ENCODE data around the gene KCNJ14. TPM values are rescaled to one million over a fixed set of nuclear protein-coding genes. Genes with fewer than 3 reads are reported as not detected.

Gene KCNJ14
- total RNA-seq, 4 donors from 2014 or later: 0.88 to 2.0 (median 1.8) TPM

DNA sequence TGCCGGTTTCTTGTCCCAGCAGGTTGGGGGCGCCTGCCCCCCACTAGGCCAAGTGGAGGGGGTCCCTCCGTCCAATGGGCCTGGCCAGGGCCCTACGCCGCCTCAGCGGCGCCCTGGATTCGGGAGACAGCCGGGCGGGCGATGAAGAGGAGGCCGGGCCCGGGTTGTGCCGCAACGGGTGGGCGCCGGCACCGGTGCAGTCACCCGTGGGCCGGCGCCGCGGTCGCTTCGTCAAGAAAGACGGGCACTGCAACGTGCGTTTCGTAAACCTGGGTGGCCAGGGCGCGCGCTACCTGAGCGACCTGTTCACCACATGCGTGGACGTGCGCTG is 6.2 kb downstream of the KCNJ14 start:
- TF ChIP-seq POLR2A (IDR thresholded peaks at IDR 0.05): no peak
- TF ChIP-seq, protein P1, sequence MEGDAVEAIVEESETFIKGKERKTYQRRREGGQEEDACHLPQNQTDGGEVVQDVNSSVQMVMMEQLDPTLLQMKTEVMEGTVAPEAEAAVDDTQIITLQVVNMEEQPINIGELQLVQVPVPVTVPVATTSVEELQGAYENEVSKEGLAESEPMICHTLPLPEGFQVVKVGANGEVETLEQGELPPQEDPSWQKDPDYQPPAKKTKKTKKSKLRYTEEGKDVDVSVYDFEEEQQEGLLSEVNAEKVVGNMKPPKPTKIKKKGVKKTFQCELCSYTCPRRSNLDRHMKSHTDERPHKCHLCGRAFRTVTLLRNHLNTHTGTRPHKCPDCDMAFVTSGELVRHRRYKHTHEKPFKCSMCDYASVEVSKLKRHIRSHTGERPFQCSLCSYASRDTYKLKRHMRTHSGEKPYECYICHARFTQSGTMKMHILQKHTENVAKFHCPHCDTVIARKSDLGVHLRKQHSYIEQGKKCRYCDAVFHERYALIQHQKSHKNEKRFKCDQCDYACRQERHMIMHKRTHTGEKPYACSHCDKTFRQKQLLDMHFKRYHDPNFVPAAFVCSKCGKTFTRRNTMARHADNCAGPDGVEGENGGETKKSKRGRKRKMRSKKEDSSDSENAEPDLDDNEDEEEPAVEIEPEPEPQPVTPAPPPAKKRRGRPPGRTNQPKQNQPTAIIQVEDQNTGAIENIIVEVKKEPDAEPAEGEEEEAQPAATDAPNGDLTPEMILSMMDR (IDR thresholded peaks at IDR 0.05): no peak
- no peak overlapping the region for H3K4me3 ChIP-seq
- H3K27me3 ChIP-seq: no peaks in the 10 kb centered on the region
- H3K36me3 ChIP-seq: peaks cover 0 to 3% (median 0%) of the 10 kb centered on the region in 3 donors
- no peak overlapping the region for H3K27ac ChIP-seq
- H3K9me3 ChIP-seq: no peaks in the 10 kb centered on the region
- no peaks in the 10 kb centered on the region for H3K4me1 ChIP-seq
- DNase-seq: no peak

DNA sequence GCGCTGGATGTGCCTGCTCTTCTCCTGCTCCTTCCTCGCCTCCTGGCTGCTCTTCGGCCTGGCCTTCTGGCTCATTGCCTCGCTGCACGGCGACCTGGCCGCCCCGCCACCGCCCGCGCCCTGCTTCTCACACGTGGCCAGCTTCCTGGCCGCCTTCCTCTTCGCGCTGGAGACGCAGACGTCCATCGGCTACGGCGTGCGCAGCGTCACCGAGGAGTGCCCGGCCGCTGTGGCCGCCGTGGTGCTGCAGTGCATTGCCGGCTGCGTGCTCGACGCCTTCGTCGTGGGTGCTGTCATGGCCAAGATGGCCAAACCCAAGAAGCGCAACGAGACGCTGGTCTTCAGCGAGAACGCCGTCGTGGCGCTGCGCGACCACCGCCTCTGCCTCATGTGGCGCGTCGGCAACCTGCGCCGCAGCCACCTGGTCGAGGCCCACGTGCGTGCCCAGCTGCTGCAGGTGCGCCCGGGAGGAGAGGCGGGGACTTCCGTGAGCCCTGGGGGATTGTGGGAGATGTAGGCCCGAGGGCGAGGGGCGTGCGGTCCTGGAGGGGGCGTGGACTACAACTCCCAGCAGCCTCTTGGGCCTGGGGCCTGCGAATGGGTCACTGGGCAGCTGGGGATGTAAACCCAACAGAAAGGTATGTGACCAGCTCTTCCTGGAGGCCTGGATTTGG is 6.7 kb downstream of the KCNJ14 start:
- H3K4me3 ChIP-seq: no peak overlapping the region
- H3K9me3 ChIP-seq: no peaks in the 10 kb centered on the region
- no peaks in the 10 kb centered on the region for H3K36me3 ChIP-seq
- H3K27ac ChIP-seq: no peak overlapping the region
- TF ChIP-seq, protein P1 (IDR thresholded peaks at IDR 0.05): no peak
- no peak for TF ChIP-seq POLR2A (IDR thresholded peaks at IDR 0.05)
- H3K4me1 ChIP-seq: no peaks in the 10 kb centered on the region
- no peak for DNase-seq
- H3K27me3 ChIP-seq: no peaks in the 10 kb centered on the region

DNA sequence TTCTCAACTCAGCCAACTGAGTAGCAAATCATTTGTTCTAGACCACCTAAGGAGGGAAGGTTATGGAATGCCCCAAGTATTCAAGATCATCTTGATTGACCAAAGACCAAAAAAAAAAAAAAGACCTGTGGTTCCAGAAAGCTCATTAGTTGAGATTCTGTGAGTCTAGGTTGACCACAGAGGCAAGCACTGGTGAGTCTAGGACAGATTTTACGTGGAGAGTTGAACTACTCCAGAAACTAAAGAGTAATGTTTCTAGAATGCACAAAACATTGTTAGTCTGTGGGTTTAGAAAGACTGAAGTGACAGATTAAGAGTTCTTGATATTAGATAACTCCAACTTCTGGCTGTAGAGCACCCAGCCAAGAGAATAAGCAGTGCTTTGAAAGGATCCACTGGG is 9.8 kb downstream of the KCNJ14 start:
- no peaks in the 10 kb centered on the region for H3K27me3 ChIP-seq
- peaks cover 0 to 9% (median 5%) of the 10 kb centered on the region in 4 donors for H3K4me1 ChIP-seq
- no peak for DNase-seq
- no peaks in the 10 kb centered on the region for H3K9me3 ChIP-seq
- no peak overlapping the region for H3K27ac ChIP-seq
- H3K4me3 ChIP-seq: no peak overlapping the region
- TF ChIP-seq, protein P1 (IDR thresholded peaks at IDR 0.05): no peak
- no peak for TF ChIP-seq POLR2A (IDR thresholded peaks at IDR 0.05)
- H3K36me3 ChIP-seq: peaks cover 0 to under 1% (median 0%) of the 10 kb centered on the region in 3 donors

DNA sequence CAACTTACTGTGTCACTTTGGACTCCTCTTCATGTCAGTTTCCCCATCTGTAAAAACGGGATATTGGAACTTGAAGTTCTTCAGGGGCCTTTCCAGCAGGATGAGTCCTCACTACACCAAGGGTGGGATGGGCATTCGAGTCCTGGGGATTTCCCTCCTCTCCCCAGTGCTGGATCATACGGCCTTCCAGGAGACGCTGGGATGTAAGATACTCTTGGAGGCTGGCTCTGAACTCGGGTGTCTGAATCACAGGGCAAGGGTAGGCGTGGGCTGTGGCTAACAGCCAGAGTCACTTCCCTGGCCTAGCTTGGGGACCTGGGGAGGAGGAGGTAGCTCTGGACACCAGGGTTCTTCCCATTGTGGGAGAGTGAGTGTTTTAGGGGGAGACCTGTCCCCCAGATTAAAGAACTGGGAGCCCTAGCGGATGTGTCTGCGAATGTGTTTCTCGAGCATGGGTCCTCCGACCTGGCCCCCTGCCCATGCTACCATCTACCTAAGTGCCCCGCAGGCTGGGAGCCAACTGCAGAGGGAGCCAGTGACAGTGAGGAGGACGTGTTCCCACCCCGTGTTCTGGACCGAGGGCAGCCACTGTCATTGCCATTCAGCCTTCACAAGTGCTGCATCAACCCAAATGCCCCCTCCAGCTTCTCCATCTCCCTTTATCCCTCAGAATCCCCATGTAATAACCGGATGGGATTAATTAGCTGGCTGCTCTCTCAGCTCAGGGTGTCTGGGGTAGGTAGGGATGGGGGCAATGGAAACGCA is 11.4 kb downstream of the KCNJ14 start:
- peaks cover 0 to 16% (median 9%) of the 10 kb centered on the region in 4 donors for H3K4me1 ChIP-seq
- no peaks in the 10 kb centered on the region for H3K9me3 ChIP-seq
- no peak overlapping the region for H3K27ac ChIP-seq
- H3K27me3 ChIP-seq: no peaks in the 10 kb centered on the region
- H3K4me3 ChIP-seq: no peak overlapping the region
- H3K36me3 ChIP-seq: peaks cover 0 to 15% (median 0%) of the 10 kb centered on the region in 3 donors
- TF ChIP-seq POLR2A (IDR thresholded peaks at IDR 0.05): no peak
- TF ChIP-seq, protein P1 (IDR thresholded peaks at IDR 0.05): no peak
- peak in 1 of 3 donors; percentile 63 for DNase-seq

DNA sequence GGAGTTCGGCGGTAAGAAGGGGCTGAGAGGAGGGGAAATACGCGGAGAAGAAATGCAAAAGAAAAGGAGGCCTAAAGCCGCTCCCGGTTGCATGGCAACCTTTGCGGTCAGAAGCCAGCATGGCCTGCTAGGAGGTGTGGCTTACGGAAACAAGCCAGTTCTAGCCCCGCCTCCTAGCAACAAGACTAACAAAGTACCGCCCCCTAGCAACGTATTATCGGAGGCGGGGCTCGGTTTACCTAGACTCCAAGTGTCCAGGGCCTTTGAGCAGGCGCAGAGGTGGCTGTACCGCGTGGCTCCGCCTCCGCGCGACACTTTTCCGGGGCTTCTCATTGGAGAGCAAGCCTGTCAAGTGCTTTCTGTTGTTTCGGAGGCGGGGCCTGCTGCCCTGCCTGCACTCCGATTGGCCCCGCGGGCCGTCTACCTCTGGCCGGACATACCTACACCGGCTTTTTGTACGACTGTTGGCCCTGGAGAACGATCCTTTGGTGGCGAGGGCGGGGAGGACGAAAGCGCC is 13.5 kb downstream of the KCNJ14 start:
- TF ChIP-seq, protein P1 (IDR thresholded peaks at IDR 0.05): no peak
- no peak for TF ChIP-seq POLR2A (IDR thresholded peaks at IDR 0.05)
- H3K36me3 ChIP-seq: peaks cover 0 to 36% (median 0%) of the 10 kb centered on the region in 3 donors
- H3K27ac ChIP-seq: peak overlapping the region; percentile 96 to 99 (median 98)
- DNase-seq: peak; percentile 99 to 100 (median 100)
- H3K4me1 ChIP-seq: peaks cover 0 to 16% (median 9%) of the 10 kb centered on the region in 4 donors
- H3K9me3 ChIP-seq: no peaks in the 10 kb centered on the region
- H3K27me3 ChIP-seq: no peaks in the 10 kb centered on the region
- peak overlapping the region; percentile 82 to 99 (median 94) for H3K4me3 ChIP-seq

Data from Peyer's patch (tissue), 4 donors.